ENCODE data around the gene FAM20B. TPM values are rescaled to one million over a fixed set of nuclear protein-coding genes. Genes with fewer than 3 reads are reported as not detected.
A peak's percentile ranks its signal among the peaks of the same experiment; 100 is the strongest.

The FAM20B gene
- total and polyA plus RNA-seq, 7 donors, result 22.5 to 55.2 (median 48.3) TPM

DNA sequence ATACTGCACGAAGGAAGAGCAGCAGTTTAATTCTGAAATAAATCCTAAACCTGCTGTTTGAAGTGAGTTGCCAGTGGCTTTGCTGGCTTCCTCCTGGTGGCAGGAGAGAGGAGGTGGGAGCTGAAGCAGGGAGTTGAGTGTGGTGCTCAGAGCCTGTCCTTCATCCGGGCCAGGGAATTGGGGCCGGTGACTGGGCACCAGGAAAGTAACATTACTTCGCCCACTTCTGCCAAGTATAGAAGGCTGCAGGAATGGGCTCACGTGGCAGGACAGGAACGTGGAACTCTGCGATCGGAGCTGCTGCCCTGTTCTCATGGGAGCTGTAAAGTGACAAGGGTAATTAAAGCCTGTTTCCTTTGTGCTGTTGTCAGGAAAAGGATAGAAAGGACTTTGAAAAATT lies 64.8 kb downstream of the FAM20B start:
- WGBS, 3 donors, result 14 to 21% (median 16%) methylated on average over 8 of the region's 8 CpGs
- intact Hi-C loops (cut with DNase I), result no loop called here
- H3K27me3 ChIP-seq (ENCODE audit: insufficient read depth in 3 of 3, low read length in 2 of 3), result no peaks in the 10 kb centered on the region

DNA sequence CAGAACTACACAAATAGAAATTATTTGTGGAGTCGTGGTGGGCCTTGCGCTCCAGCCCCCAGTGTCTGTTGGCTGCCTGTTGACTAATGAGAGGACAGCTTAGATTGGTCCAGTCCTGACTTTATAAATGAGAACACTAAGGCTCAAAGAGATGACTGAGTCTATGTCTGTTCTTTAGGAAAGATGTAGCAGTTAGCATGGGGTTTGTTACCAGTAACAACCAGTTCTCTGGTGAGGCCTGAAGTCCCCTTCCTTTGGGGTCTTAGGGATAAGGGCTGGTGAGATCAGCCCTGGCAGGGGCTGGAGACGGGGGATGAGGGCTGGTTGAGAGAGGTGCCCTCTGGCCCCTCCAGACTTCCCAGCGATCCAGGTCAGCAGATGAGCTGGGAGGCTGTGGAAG lies 65.2 kb downstream of the FAM20B start:
- H3K27ac ChIP-seq, result peak overlapping the region; percentile 79
- DNase-seq, result no peak
- H3K9me3 ChIP-seq, result no peaks in the 10 kb centered on the region
- H3K4me3 ChIP-seq, result no peak overlapping the region
- no peak for ATAC-seq
- intact Hi-C loops (cut with DNase I), result no loop called here
- no peaks in the 10 kb centered on the region for H3K27me3 ChIP-seq (ENCODE audit: insufficient read depth in 3 of 3, low read length in 2 of 3)
- WGBS, 3 donors, result 75 to 84% (median 75%) methylated on average over 4 of the region's 4 CpGs
- H3K36me3 ChIP-seq (ENCODE audit: insufficient read depth in 1 of 2, low read depth in 1 of 2), result peaks cover 10 to 73% of the 10 kb centered on the region in 2 donors
- TF ChIP-seq, protein P1, sequence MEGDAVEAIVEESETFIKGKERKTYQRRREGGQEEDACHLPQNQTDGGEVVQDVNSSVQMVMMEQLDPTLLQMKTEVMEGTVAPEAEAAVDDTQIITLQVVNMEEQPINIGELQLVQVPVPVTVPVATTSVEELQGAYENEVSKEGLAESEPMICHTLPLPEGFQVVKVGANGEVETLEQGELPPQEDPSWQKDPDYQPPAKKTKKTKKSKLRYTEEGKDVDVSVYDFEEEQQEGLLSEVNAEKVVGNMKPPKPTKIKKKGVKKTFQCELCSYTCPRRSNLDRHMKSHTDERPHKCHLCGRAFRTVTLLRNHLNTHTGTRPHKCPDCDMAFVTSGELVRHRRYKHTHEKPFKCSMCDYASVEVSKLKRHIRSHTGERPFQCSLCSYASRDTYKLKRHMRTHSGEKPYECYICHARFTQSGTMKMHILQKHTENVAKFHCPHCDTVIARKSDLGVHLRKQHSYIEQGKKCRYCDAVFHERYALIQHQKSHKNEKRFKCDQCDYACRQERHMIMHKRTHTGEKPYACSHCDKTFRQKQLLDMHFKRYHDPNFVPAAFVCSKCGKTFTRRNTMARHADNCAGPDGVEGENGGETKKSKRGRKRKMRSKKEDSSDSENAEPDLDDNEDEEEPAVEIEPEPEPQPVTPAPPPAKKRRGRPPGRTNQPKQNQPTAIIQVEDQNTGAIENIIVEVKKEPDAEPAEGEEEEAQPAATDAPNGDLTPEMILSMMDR (IDR thresholded peaks at IDR 0.05), result no peak
- H3K4me1 ChIP-seq, result peaks cover 33% of the 10 kb centered on the region

More for the DNA sequence above, 64.8 kb downstream of the FAM20B start:
- DNase-seq, result peak in 1 of 2 donors; percentile 68
- peaks cover 10 to 73% of the 10 kb centered on the region in 2 donors for H3K36me3 ChIP-seq (ENCODE audit: insufficient read depth in 1 of 2, low read depth in 1 of 2)
- H3K9me3 ChIP-seq, result no peaks in the 10 kb centered on the region
- TF ChIP-seq, protein P1 (IDR thresholded peaks at IDR 0.05), result peak; percentile 11
- H3K27ac ChIP-seq, result peak overlapping the region; percentile 79
- ATAC-seq, result peak; percentile 44 to 72 (median 66)
- H3K4me3 ChIP-seq, result no peak overlapping the region
- peaks cover 33% of the 10 kb centered on the region for H3K4me1 ChIP-seq

DNA sequence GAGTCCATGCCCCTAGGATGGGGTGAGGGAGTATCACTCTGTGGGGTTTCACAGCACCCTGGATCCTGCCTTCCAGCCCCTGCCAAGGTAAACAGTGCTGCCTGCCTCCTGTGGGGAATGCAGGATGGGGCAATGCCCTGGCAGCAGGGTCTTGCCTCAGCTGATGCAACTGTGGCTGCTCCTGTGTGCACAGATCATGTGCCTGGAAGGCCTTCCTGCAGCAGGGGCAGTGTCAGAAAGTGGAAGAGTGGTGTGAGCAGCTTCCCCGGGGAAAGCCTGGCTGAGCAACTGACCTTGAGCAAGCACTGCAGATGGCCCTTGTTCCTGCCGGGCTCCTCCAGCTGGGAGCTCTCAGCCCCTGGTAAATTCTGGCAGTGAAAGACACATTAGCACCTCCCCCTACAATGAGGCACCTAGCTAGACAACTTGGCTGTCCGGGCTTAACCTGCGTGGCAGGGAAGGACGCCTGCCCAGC lies 66.0 kb downstream of the FAM20B start:
- 22 to 36% (median 28%) methylated on average over 5 of the region's 5 CpGs for whole genome bisulfite sequencing, 3 donors
- Histone ChIP-seq H3K9me3 (no peaks in the 10 kb centered on the region), H3K36me3 (ENCODE audit: insufficient read depth in 1 of 2, low read depth in 1 of 2) (peaks cover 10 to 73% of the 10 kb centered on the region in 2 donors), H3K4me3 (no peak overlapping the region), H3K27ac (peak overlapping the region; percentile 79), H3K27me3 (ENCODE audit: insufficient read depth in 3 of 3, low read length in 2 of 3) (no peaks in the 10 kb centered on the region), H3K4me1 (peaks cover 33% of the 10 kb centered on the region)
- intact Hi-C loops (cut with DNase I), result no loop called here
- DNase-seq (peak; percentile 84 to 93), ATAC-seq (peak; percentile 81 to 92 (median 88))
- TF ChIP-seq, protein P1 (IDR thresholded peaks at IDR 0.05), result no peak

DNA sequence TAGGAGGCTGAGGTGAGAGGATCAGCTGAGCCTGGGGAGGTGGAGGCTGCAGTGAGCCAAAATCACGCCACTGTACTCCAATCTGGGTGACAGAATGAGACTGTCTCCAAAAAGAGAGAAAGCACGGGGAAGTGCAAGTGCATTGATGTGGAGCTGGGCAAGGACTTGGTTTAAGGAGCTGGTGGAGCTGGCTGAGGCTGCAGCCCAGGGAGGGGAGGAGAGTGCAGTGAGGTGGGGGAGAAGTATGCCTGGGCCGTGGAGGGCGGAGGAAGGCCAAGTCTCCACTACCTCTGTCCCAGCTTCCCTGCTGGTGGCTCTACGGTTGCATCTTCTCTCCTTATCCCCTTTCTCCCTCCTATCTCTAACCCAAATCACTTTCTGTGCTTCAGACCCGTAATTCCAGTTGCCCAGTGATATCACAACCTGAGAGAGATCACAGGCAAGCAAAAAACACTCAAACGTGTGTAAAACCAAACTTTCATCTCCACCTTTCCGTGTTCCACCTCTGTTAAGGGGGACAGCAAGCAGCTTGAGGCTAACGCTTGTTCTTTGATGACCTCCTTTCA lies 67.3 kb downstream of the FAM20B start:
- H3K4me3 ChIP-seq, result no peak overlapping the region
- DNase-seq, result no peak
- TF ChIP-seq, protein P1 (IDR thresholded peaks at IDR 0.05), result no peak
- no peaks in the 10 kb centered on the region for H3K9me3 ChIP-seq
- peaks cover 33% of the 10 kb centered on the region for H3K4me1 ChIP-seq
- 86 to 94% (median 91%) methylated on average over 9 of the region's 9 CpGs for WGBS, 3 donors
- intact Hi-C loops (cut with DNase I), result no loop called here
- H3K36me3 ChIP-seq (ENCODE audit: insufficient read depth in 1 of 2, low read depth in 1 of 2), result peaks cover 18 to 73% of the 10 kb centered on the region in 2 donors
- no peak overlapping the region for H3K27ac ChIP-seq
- H3K27me3 ChIP-seq (ENCODE audit: insufficient read depth in 3 of 3, low read length in 2 of 3), result no peaks in the 10 kb centered on the region
- ATAC-seq, result no peak

DNA sequence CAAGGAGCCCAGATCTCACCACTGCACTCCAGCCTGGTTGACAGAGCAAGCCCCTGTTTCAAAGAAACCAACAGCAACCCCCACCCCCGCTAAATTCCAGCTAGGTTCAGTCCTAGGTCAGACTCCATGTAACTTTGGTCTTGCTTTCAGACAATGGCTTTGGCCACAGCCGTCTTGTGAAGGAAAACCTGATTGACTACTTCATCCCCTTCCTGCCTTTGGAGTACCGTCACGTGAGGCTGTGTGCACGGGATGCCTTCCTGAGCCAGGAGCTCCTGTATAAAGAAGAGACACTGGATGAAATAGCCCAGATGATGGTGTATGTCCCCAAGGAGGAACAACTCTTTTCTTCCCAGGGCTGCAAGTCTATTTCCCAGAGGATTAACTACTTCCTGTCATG lies 69.1 kb downstream of the FAM20B start:
- intact Hi-C loops (cut with DNase I), result no loop called here
- no peak for DNase-seq

More for the DNA sequence above, 69.1 kb downstream of the FAM20B start:
- Histone ChIP-seq H3K27ac (no peak overlapping the region), H3K4me3 (no peak overlapping the region), H3K9me3 (no peaks in the 10 kb centered on the region), H3K27me3 (ENCODE audit: insufficient read depth in 3 of 3, low read length in 2 of 3) (no peaks in the 10 kb centered on the region), H3K4me1 (peaks cover 26% of the 10 kb centered on the region), H3K36me3 (ENCODE audit: insufficient read depth in 1 of 2, low read depth in 1 of 2) (peaks cover 15 to 69% of the 10 kb centered on the region in 2 donors)
- TF ChIP-seq, protein P1 (IDR thresholded peaks at IDR 0.05), result no peak
- WGBS, 3 donors, result 67 to 72% (median 71%) methylated on average over 5 of the region's 5 CpGs
- ATAC-seq, result no peak
